ENCODE measurements around the gene ELMO2.

ELMO2 gene

DNA sequence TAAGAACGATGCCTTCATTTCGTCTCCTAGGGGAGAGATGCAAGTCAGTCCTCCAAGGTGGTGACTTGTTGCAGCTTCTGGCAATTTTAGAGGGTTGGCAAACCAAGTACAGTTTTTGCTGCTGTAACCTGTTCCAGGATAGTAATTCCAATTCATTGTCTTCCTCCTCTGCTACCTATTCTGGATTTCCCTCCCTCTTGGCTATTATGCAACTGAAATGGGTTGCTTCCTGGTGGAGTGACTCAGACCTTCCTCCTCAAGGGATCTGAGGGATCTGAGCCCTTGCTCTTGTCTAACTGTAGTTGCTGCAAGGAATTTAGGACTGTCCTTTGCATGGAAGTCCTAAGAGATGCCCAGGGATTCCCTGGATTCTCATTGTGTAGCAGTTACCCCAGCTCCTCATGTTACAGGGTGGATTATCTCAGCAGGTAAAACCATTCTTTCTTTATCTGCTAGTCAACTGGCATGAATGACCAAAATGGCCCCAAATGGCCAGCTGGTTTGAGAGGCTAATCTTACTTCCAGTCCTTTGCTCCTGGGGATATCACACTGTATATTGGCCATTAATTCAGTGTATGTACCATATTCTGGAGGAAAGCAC, 17.6 kb upstream of the ELMO2 start:
- no peak overlapping the region for H3K9ac ChIP-seq (ENCODE audit: low read depth in 1 of 2, low read length in 2 of 2)
- H3K27ac ChIP-seq (ENCODE audit: low read depth in 2 of 2, low read length in 2 of 2), result no peak overlapping the region
- no peak overlapping the region for H3K4me3 ChIP-seq (ENCODE audit: low read length in 2 of 2)
- peaks cover 6 to 11% of the 10 kb centered on the region in 2 donors for H3K27me3 ChIP-seq (ENCODE audit: control insufficient read depth in 2 of 2, insufficient read depth in 2 of 2, low read length in 2 of 2)
- no peaks in the 10 kb centered on the region for H3K9me3 ChIP-seq (ENCODE audit: control insufficient read depth in 2 of 2, low read length in 2 of 2)
- H3K36me3 ChIP-seq (ENCODE audit: control insufficient read depth in 2 of 2, insufficient read depth in 2 of 2, low read length in 2 of 2), result no peaks in the 10 kb centered on the region
- no peaks in the 10 kb centered on the region for H3K4me1 ChIP-seq (ENCODE audit: control insufficient read depth in 2 of 2, insufficient read depth in 2 of 2, low read length in 2 of 2)

DNA sequence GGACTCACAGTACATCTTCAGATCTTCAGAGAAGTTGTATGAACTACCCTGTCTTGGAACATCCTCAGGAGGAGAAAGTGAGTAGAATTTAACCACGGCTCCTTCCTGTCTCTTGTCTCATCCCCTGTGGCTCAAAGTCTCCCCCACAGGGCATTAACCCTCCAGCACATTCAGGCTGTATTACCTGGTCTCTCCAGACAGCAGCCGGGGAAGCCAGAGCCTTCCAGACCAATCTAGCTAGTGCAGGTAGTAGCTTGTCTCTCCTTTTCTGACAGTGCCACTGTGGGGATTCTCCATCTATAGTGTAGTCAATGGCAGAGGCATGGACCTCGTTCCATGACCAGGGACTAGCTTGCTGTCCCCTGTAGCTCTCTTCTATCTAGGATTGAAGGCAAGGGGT, 16.9 kb upstream of the ELMO2 start:
- Histone ChIP-seq H3K9ac (ENCODE audit: low read depth in 1 of 2, low read length in 2 of 2) (no peak overlapping the region), H3K9me3 (ENCODE audit: control insufficient read depth in 2 of 2, low read length in 2 of 2) (no peaks in the 10 kb centered on the region), H3K27me3 (ENCODE audit: control insufficient read depth in 2 of 2, insufficient read depth in 2 of 2, low read length in 2 of 2) (peaks cover 6 to 11% of the 10 kb centered on the region in 2 donors), H3K4me3 (ENCODE audit: low read length in 2 of 2) (no peak overlapping the region), H3K4me1 (ENCODE audit: control insufficient read depth in 2 of 2, insufficient read depth in 2 of 2, low read length in 2 of 2) (no peaks in the 10 kb centered on the region), H3K36me3 (ENCODE audit: control insufficient read depth in 2 of 2, insufficient read depth in 2 of 2, low read length in 2 of 2) (no peaks in the 10 kb centered on the region), H3K27ac (ENCODE audit: low read depth in 2 of 2, low read length in 2 of 2) (no peak overlapping the region)

DNA sequence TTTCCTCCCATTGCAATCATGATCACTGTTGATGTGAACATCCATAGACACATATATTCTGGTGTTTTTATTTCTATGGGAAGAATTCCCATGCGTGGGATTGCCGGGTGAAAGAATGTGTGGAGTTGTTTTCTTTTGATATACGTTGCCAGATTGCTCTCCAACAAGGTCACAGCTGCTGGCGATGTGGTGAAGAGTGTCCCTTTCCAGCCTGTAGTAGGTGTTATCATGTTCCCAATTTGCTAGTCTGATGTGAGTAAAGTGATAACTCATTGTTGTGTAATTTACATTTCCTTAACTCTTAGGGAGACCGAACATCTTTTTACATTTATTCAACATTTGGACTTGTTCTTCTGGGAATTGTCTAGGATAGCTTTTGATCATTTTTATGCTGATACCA, 14.5 kb upstream of the ELMO2 start:
- Histone ChIP-seq H3K27ac (ENCODE audit: low read depth in 2 of 2, low read length in 2 of 2) (no peak overlapping the region), H3K36me3 (ENCODE audit: control insufficient read depth in 2 of 2, insufficient read depth in 2 of 2, low read length in 2 of 2) (no peaks in the 10 kb centered on the region), H3K4me3 (ENCODE audit: low read length in 2 of 2) (no peak overlapping the region), H3K9me3 (ENCODE audit: control insufficient read depth in 2 of 2, low read length in 2 of 2) (no peaks in the 10 kb centered on the region), H3K9ac (ENCODE audit: low read depth in 1 of 2, low read length in 2 of 2) (no peak overlapping the region), H3K27me3 (ENCODE audit: control insufficient read depth in 2 of 2, insufficient read depth in 2 of 2, low read length in 2 of 2) (peaks cover 2 to 5% of the 10 kb centered on the region in 2 donors), H3K4me1 (ENCODE audit: control insufficient read depth in 2 of 2, insufficient read depth in 2 of 2, low read length in 2 of 2) (no peaks in the 10 kb centered on the region)

DNA sequence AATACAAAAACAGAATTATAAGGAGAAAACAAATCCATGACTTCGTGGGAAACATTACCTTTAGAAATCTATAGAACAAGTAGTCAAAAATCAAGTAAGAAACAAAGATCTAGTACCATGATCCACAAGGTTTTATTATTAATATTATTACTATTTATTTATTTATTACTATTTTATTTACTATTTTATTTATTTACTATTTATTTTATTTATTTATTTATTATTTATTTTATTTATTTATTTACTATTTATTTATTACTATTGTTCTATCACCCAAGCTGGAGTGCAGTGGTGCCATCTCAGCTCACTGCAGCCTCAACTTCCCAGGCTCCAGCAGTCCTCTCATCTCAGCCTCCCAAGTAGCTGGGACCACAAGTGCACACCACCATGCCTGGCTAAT, 13.5 kb upstream of the ELMO2 start:
- Histone ChIP-seq H3K27me3 (ENCODE audit: control insufficient read depth in 2 of 2, insufficient read depth in 2 of 2, low read length in 2 of 2) (peaks cover 0 to 3% of the 10 kb centered on the region in 2 donors), H3K36me3 (ENCODE audit: control insufficient read depth in 2 of 2, insufficient read depth in 2 of 2, low read length in 2 of 2) (no peaks in the 10 kb centered on the region), H3K27ac (ENCODE audit: low read depth in 2 of 2, low read length in 2 of 2) (no peak overlapping the region), H3K4me1 (ENCODE audit: control insufficient read depth in 2 of 2, insufficient read depth in 2 of 2, low read length in 2 of 2) (no peaks in the 10 kb centered on the region), H3K4me3 (ENCODE audit: low read length in 2 of 2) (no peak overlapping the region), H3K9ac (ENCODE audit: low read depth in 1 of 2, low read length in 2 of 2) (no peak overlapping the region), H3K9me3 (ENCODE audit: control insufficient read depth in 2 of 2, low read length in 2 of 2) (no peaks in the 10 kb centered on the region)

DNA sequence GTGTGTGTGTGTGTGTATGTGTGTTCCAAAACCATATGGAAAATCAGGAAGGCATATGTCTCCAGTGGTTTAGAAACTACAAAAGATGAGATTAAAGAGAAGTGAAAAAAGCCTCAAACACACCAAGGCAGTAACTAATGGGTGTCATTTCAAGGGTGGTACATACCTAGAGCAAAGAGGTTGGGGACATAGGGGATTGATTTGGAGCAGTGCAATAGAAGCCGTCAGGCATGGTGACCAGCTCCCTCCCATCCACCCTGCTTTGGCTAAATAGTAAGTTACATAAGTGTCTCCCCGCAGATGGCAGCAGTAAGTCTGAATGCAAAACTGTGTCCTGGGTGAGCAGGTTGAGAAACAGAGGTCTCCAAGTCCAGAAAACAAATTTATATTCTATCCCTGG, 10.4 kb upstream of the ELMO2 start:
- Histone ChIP-seq H3K4me1 (ENCODE audit: control insufficient read depth in 2 of 2, insufficient read depth in 2 of 2, low read length in 2 of 2) (no peaks in the 10 kb centered on the region), H3K27me3 (ENCODE audit: control insufficient read depth in 2 of 2, insufficient read depth in 2 of 2, low read length in 2 of 2) (peaks cover 0 to 3% of the 10 kb centered on the region in 2 donors)

DNA sequence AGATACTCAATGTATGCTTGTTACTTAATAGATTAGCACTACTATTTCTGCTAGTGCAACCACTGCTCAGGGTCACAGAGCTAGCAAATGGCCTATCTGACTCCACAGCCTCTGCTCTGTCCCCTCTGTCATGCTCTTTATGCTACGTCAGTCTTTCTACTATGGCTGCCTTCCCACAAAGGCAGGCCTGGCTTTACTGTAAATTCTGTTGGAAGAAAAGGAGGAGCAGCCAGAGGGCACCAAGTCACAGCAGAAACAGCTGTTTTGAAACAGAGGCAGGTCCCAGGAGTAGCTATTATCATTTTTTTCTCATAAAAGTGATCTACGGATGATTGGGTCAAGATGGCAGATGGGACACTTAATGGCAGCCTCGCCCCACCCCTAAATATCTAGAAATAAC, 10.0 kb upstream of the ELMO2 start:
- H3K27me3 ChIP-seq (ENCODE audit: control insufficient read depth in 2 of 2, insufficient read depth in 2 of 2, low read length in 2 of 2), result peaks cover 0 to 3% of the 10 kb centered on the region in 2 donors
- no peak overlapping the region for H3K9ac ChIP-seq (ENCODE audit: low read depth in 1 of 2, low read length in 2 of 2)
- H3K27ac ChIP-seq (ENCODE audit: low read depth in 2 of 2, low read length in 2 of 2), result no peak overlapping the region
- no peaks in the 10 kb centered on the region for H3K9me3 ChIP-seq (ENCODE audit: control insufficient read depth in 2 of 2, low read length in 2 of 2)
- H3K4me3 ChIP-seq (ENCODE audit: low read length in 2 of 2), result no peak overlapping the region
- no peaks in the 10 kb centered on the region for H3K4me1 ChIP-seq (ENCODE audit: control insufficient read depth in 2 of 2, insufficient read depth in 2 of 2, low read length in 2 of 2)
- H3K36me3 ChIP-seq (ENCODE audit: control insufficient read depth in 2 of 2, insufficient read depth in 2 of 2, low read length in 2 of 2), result no peaks in the 10 kb centered on the region

More for the DNA sequence above, 10.4 kb upstream of the ELMO2 start:
- H3K4me3 ChIP-seq (ENCODE audit: low read length in 2 of 2), result no peak overlapping the region
- H3K27ac ChIP-seq (ENCODE audit: low read depth in 2 of 2, low read length in 2 of 2), result no peak overlapping the region
- H3K36me3 ChIP-seq (ENCODE audit: control insufficient read depth in 2 of 2, insufficient read depth in 2 of 2, low read length in 2 of 2), result no peaks in the 10 kb centered on the region
- no peaks in the 10 kb centered on the region for H3K9me3 ChIP-seq (ENCODE audit: control insufficient read depth in 2 of 2, low read length in 2 of 2)
- no peak overlapping the region for H3K9ac ChIP-seq (ENCODE audit: low read depth in 1 of 2, low read length in 2 of 2)

DNA sequence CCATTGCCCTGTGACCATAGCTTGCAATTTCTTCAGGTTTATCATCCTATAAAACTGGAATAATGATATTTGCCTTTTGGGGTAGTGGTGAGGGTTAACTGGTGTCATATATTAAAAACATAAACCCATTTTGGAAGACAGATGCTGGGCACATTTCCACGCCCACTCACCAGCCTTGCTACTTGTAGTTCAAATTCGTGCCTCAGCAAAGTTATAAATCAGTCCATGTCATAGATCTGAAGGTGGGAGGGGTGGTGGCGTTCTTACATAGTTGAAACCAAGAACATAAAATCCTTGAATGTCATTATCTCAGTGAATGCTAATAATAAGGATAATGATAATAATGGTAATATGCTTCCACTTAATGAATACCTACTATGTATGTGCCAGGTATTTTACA, 9.4 kb upstream of the ELMO2 start:
- H3K36me3 ChIP-seq (ENCODE audit: control insufficient read depth in 2 of 2, insufficient read depth in 2 of 2, low read length in 2 of 2), result no peaks in the 10 kb centered on the region
- no peak overlapping the region for H3K4me3 ChIP-seq (ENCODE audit: low read length in 2 of 2)
- H3K27me3 ChIP-seq (ENCODE audit: control insufficient read depth in 2 of 2, insufficient read depth in 2 of 2, low read length in 2 of 2), result peaks cover 0 to 3% of the 10 kb centered on the region in 2 donors
- no peak overlapping the region for H3K9ac ChIP-seq (ENCODE audit: low read depth in 1 of 2, low read length in 2 of 2)
- no peak overlapping the region for H3K27ac ChIP-seq (ENCODE audit: low read depth in 2 of 2, low read length in 2 of 2)
- peaks cover 0 to 1% of the 10 kb centered on the region in 2 donors for H3K4me1 ChIP-seq (ENCODE audit: control insufficient read depth in 2 of 2, insufficient read depth in 2 of 2, low read length in 2 of 2)
- no peaks in the 10 kb centered on the region for H3K9me3 ChIP-seq (ENCODE audit: control insufficient read depth in 2 of 2, low read length in 2 of 2)

DNA sequence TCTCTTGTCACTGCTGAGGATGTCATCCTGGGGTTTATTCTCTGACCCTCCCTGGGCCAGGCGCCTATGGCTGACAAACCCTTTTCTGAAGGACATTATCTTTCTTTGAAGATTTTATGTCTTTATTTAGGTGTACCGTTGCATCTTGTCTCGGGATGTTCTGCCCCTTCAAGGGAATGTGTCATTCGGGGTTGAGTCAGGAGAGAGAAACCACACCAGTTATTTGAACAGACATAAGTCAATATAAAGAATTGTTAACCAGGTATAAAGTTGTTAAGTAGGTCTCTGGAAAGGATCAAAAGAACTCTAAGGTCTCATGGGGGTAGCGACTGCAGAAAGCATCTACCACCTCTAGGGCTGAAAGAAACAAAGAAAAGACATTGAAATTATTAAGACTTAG, 8.2 kb upstream of the ELMO2 start:
- no peak overlapping the region for H3K4me3 ChIP-seq (ENCODE audit: low read length in 2 of 2)
- H3K9ac ChIP-seq (ENCODE audit: low read depth in 1 of 2, low read length in 2 of 2), result no peak overlapping the region
- H3K27ac ChIP-seq (ENCODE audit: low read depth in 2 of 2, low read length in 2 of 2), result no peak overlapping the region
- H3K36me3 ChIP-seq (ENCODE audit: control insufficient read depth in 2 of 2, insufficient read depth in 2 of 2, low read length in 2 of 2), result no peaks in the 10 kb centered on the region
- no peaks in the 10 kb centered on the region for H3K9me3 ChIP-seq (ENCODE audit: control insufficient read depth in 2 of 2, low read length in 2 of 2)
- peaks cover 0 to 4% of the 10 kb centered on the region in 2 donors for H3K4me1 ChIP-seq (ENCODE audit: control insufficient read depth in 2 of 2, insufficient read depth in 2 of 2, low read length in 2 of 2)
- H3K27me3 ChIP-seq (ENCODE audit: control insufficient read depth in 2 of 2, insufficient read depth in 2 of 2, low read length in 2 of 2), result peaks cover 0 to 3% of the 10 kb centered on the region in 2 donors

DNA sequence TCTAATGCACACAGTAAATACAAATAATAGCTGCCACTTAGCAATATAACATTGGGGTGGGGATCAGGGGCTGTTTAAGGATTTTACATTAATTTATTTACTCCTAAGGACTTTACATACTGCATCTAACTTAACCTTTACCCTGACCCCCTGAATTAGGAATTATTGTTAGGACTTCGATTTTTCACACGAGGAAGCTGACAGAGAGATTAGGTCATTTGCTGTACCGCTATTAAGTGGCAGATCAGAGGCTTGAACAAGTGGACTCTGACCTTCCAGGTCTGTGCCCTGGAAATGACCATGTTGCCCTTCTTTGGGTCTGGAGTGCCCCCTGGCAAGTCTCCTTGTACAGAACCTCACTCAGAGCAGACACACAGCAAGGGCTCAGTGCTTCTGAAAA, 5.2 kb upstream of the ELMO2 start:
- no peak overlapping the region for H3K9ac ChIP-seq (ENCODE audit: low read depth in 1 of 2, low read length in 2 of 2)
- no peaks in the 10 kb centered on the region for H3K36me3 ChIP-seq (ENCODE audit: control insufficient read depth in 2 of 2, insufficient read depth in 2 of 2, low read length in 2 of 2)
- no peak overlapping the region for H3K4me3 ChIP-seq (ENCODE audit: low read length in 2 of 2)
- no peak overlapping the region for H3K27ac ChIP-seq (ENCODE audit: low read depth in 2 of 2, low read length in 2 of 2)
- H3K9me3 ChIP-seq (ENCODE audit: control insufficient read depth in 2 of 2, low read length in 2 of 2), result no peaks in the 10 kb centered on the region
- H3K4me1 ChIP-seq (ENCODE audit: control insufficient read depth in 2 of 2, insufficient read depth in 2 of 2, low read length in 2 of 2), result peaks cover 9 to 11% of the 10 kb centered on the region in 2 donors
- H3K27me3 ChIP-seq (ENCODE audit: control insufficient read depth in 2 of 2, insufficient read depth in 2 of 2, low read length in 2 of 2), result no peaks in the 10 kb centered on the region

DNA sequence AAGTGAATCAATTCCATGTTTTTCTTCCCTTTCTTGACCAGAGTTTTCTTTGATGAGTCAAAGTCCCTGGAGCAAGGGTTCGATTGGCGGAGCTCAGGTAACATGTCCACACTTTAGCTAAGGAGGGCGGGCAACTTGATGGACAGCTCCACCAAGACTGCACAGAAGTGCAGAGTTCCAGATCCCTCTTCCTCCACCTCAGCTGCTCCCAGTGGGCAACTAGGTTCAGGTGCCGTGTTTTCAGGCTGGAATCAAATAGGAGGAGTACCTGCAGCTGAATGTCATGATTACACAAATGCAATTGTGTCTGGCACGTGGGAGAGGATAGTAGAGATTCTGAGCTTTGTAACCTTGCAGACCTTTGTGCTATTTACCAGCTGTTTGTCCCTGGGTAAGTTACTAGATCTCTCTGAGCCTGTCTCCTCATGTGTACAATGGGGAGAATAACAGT, 1.9 kb upstream of the ELMO2 start:
- Histone ChIP-seq H3K27ac (ENCODE audit: low read depth in 2 of 2, low read length in 2 of 2) (no peak overlapping the region), H3K36me3 (ENCODE audit: control insufficient read depth in 2 of 2, insufficient read depth in 2 of 2, low read length in 2 of 2) (no peaks in the 10 kb centered on the region), H3K4me1 (ENCODE audit: control insufficient read depth in 2 of 2, insufficient read depth in 2 of 2, low read length in 2 of 2) (peaks cover 16 to 17% of the 10 kb centered on the region in 2 donors), H3K4me3 (ENCODE audit: low read length in 2 of 2) (no peak overlapping the region), H3K27me3 (ENCODE audit: control insufficient read depth in 2 of 2, insufficient read depth in 2 of 2, low read length in 2 of 2) (no peaks in the 10 kb centered on the region), H3K9ac (ENCODE audit: low read depth in 1 of 2, low read length in 2 of 2) (no peak overlapping the region), H3K9me3 (ENCODE audit: control insufficient read depth in 2 of 2, low read length in 2 of 2) (no peaks in the 10 kb centered on the region)

DNA sequence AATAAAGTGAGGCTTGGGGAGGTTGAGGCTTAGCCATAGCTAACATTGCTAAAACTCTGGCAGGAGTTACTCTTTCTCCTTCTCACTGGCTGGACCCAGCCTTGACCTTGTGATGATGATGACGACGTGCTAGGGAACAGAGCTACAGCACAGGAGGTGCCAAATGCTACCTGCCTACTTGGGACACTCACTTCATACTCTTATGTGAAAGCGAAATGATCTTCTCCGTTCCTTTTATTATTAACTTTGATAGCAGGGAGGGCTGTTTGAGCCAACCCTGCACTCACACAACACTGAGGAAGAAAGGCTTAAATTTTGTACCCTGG, 1.2 kb upstream of the ELMO2 start:
- Histone ChIP-seq H3K4me1 (ENCODE audit: control insufficient read depth in 2 of 2, insufficient read depth in 2 of 2, low read length in 2 of 2) (peaks cover 17% of the 10 kb centered on the region in 2 donors), H3K4me3 (ENCODE audit: low read length in 2 of 2) (peak overlapping the region in 1 of 2 donors; percentile 85), H3K9ac (ENCODE audit: low read depth in 1 of 2, low read length in 2 of 2) (no peak overlapping the region), H3K27ac (ENCODE audit: low read depth in 2 of 2, low read length in 2 of 2) (no peak overlapping the region), H3K9me3 (ENCODE audit: control insufficient read depth in 2 of 2, low read length in 2 of 2) (no peaks in the 10 kb centered on the region), H3K36me3 (ENCODE audit: control insufficient read depth in 2 of 2, insufficient read depth in 2 of 2, low read length in 2 of 2) (no peaks in the 10 kb centered on the region), H3K27me3 (ENCODE audit: control insufficient read depth in 2 of 2, insufficient read depth in 2 of 2, low read length in 2 of 2) (no peaks in the 10 kb centered on the region)

All from mucosa of rectum (tissue), 2 donors.